RPMI7951 (cell line): ENCODE measurements around the gene SYNM. TPM values are rescaled to one million over a fixed set of nuclear protein-coding genes. Genes with fewer than 3 reads are reported as not detected.

Experiments used
- DNase-seq: peaks from one replicate; pipeline ENCODE4 v3.0.0-alpha.2; 2012; ENCODE audit warnings: low read depth
- total RNA-seq: library from RNA; depleted of rRNA; stranded (reverse); fragments of >200 nt; shearing (Covaris generic); gene quantifications from 2 replicates; pipeline ENCODE4 v1.2.3, GENCODE V29; 2014

The SYNM gene
- total RNA-seq, 1 experiment from 2014 or later, result 6.6 TPM

GRCh38 chr15:99085413-99086326 is 19.2 kb upstream of the SYNM start:
- no peak for DNase-seq

- no peak for DNase-seq
Measured at GRCh38 chr15:99086327-99086667, 18.6 kb upstream of the SYNM start.

- no peak for DNase-seq
Measured at GRCh38 chr15:99087405-99087943, 17.4 kb upstream of the SYNM start.

GRCh38 chr15:99090011-99090699 is 14.7 kb upstream of the SYNM start:
- DNase-seq, result no peak

GRCh38 chr15:99090938-99091337 is 13.9 kb upstream of the SYNM start:
- DNase-seq, result no peak

- no peak for DNase-seq
Measured at GRCh38 chr15:99092554-99093172, 12.2 kb upstream of the SYNM start.

- DNase-seq, result no peak
Measured at GRCh38 chr15:99095626-99096025, 9.3 kb upstream of the SYNM start.

GRCh38 chr15:99096173-99096893 is 8.5 kb upstream of the SYNM start:
- no peak for DNase-seq

- no peak for DNase-seq
Measured at GRCh38 chr15:99096894-99097426, 7.9 kb upstream of the SYNM start.

- DNase-seq, result no peak
Measured at GRCh38 chr15:99097441-99098410, 7.2 kb upstream of the SYNM start.

GRCh38 chr15:99098426-99098825 is 6.5 kb upstream of the SYNM start:
- DNase-seq, result no peak

- DNase-seq, result no peak
Measured at GRCh38 chr15:99098991-99099390, 5.9 kb upstream of the SYNM start.

GRCh38 chr15:99099661-99100060 is 5.2 kb upstream of the SYNM start:
- no peak for DNase-seq

- DNase-seq, result peak; percentile 71
Measured at GRCh38 chr15:99100245-99101173, 4.4 kb upstream of the SYNM start.

- no peak for DNase-seq
Measured at GRCh38 chr15:99101501-99101900, 3.4 kb upstream of the SYNM start.

GRCh38 chr15:99102332-99103235 is 2.3 kb upstream of the SYNM start:
- DNase-seq, result no peak

- DNase-seq, result no peak
Measured at GRCh38 chr15:99103279-99103678, 1.6 kb upstream of the SYNM start.
